Smooth muscle cell (in vitro differentiated cells): Measurements from ENCODE around the gene SAP30. TPM values are rescaled to one million over a fixed set of nuclear protein-coding genes. Genes with fewer than 3 reads are reported as not detected.

Experiments used
- DNase-seq: peaks from one replicate; lab custom pipeline; 2025; ENCODE audit not compliant: unreplicated experiment; lab: John Stamatoyannopoulos, UW
- H2AFZ ChIP-seq: fragments of 200-600 bp; sonication (generic); 2 replicates; pipeline ENCODE4 v1.6.0; 2016; ENCODE audit warnings: antibody characterized with exemption, low read depth, mild to moderate bottlenecking
- H3F3A ChIP-seq: fragments of 200-600 bp; sonication (generic); 2 replicates; pipeline ENCODE4 v1.6.0; 2017; ENCODE audit warnings: antibody characterized with exemption, low read depth
- H3K27ac ChIP-seq: fragments of 200-600 bp; sonication (generic); 2 replicates; pipeline ENCODE4 v1.5.1; 2016; ENCODE audit warnings: low read depth, mild to moderate bottlenecking
- H3K27me3 ChIP-seq: fragments of 200-600 bp; sonication (generic); 2 replicates; pipeline ENCODE4 v1.6.1; 2016; ENCODE audit warnings: low read depth, mild to moderate bottlenecking
- H3K36me3 ChIP-seq: fragments of 200-600 bp; sonication (generic); 2 replicates; pipeline ENCODE4 v1.5.1; 2016; ENCODE audit warnings: low read depth
- H3K4me1 ChIP-seq: fragments of 200-600 bp; sonication (generic); 2 replicates; pipeline ENCODE4 v1.5.1; 2016; ENCODE audit warnings: low read depth
- H3K4me2 ChIP-seq: fragments of 200-600 bp; sonication (generic); 2 replicates; pipeline ENCODE4 v1.6.0; 2016; ENCODE audit warnings: mild to moderate bottlenecking
- H3K4me3 ChIP-seq: fragments of 200-600 bp; sonication (generic); 2 replicates; pipeline ENCODE4 v1.5.1; 2016; ENCODE audit warnings: mild to moderate bottlenecking
- H3K79me2 ChIP-seq: fragments of 200-600 bp; sonication (generic); 2 replicates; pipeline ENCODE4 v1.6.0; 2016; ENCODE audit warnings: low read depth, mild to moderate bottlenecking
- H3K9ac ChIP-seq: fragments of 200-600 bp; sonication (generic); 2 replicates; pipeline ENCODE4 v1.6.0; 2016; ENCODE audit warnings: low read depth
- H3K9me3 ChIP-seq: fragments of 200-600 bp; sonication (generic); replicated peaks from 2 replicates; pipeline ENCODE4 v1.5.1; 2016; ENCODE audit warnings: low read depth
- H4K20me1 ChIP-seq: fragments of 200-600 bp; sonication (generic); 2 replicates; pipeline ENCODE4 v1.6.0; 2016; ENCODE audit warnings: low read depth
- CTCF ChIP-seq: fragments of 200-600 bp; sonication (generic); IDR thresholded peaks from 2 replicates; pipeline ENCODE4 v1.5.1; 2017; ENCODE audit warnings: borderline replicate concordance, mild to moderate bottlenecking, antibody characterized with exemption; ENCODE audit not compliant: insufficient read depth, poor library complexity, severe bottlenecking
- WGBS: methylation state at CpG from one replicate; pipeline ENCODE4 v1.1.7; 2016; ENCODE audit warnings: low lambda C conversion rate; 5-methylcytosine and 5-hydroxymethylcytosine counted together
- polyA plus RNA-seq: library from polyadenylated mRNA; unstranded; fragments of >200 nt; fragmentation: Nextera tagmentation; extraction: Ambion mirVana; gene quantifications from 2 replicates; pipeline ENCODE4 v1.2.1, GENCODE V29; 2016
- total RNA-seq: library from RNA; depleted of rRNA; stranded (reverse); fragments of >200 nt; gene quantifications from 2 replicates; pipeline ENCODE4 v1.2.3, GENCODE V29; 2014

Gene SAP30
- total and polyA plus RNA-seq, 2 experiments from 2014 or later: 18.6 to 35.2 TPM

GRCh38 chr4:173371292-173372192 is 788 bp downstream of the SAP30 start:
- H2AFZ ChIP-seq: peak overlapping the region; percentile 97
- peak; percentile 38 for DNase-seq
- peak overlapping the region; percentile 62 for H3K27ac ChIP-seq
- H3K4me2 ChIP-seq: peak overlapping the region; percentile 92
- WGBS: under 1% methylated on average over 50 of the region's 68 CpGs
- no peaks in the 10 kb centered on the region for H3K36me3 ChIP-seq
- H4K20me1 ChIP-seq: peaks cover 20% of the 10 kb centered on the region
- H3F3A ChIP-seq: peaks cover 7% of the 10 kb centered on the region
- no peak for TF ChIP-seq CTCF
- H3K4me3 ChIP-seq: peak overlapping the region; percentile 93
- no peaks in the 10 kb centered on the region for H3K9me3 ChIP-seq
- H3K9ac ChIP-seq: peak overlapping the region; percentile 55
- no peaks in the 10 kb centered on the region for H3K27me3 ChIP-seq
- peaks cover 47% of the 10 kb centered on the region for H3K79me2 ChIP-seq
- peaks cover 6% of the 10 kb centered on the region for H3K4me1 ChIP-seq

DNA sequence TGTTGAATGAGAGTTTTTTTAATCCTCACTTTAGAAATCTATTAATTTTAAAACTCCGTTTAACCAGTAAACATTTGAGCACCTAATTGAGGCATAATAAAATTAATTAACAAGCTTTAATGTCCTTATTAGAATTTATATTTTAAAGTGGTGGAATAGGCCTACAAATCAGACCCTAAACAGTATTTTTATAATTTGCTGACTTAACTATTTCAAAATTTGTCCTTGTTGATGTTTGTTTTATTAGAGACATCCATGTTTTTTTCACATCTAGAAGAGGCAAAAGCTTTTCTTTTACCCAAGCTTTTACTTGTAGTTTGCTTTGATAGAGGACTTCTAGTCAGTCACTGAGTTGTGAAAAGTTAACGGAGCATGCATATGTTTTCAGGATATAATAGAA is 3.8 kb downstream of the SAP30 start:
- H3K27ac ChIP-seq: no peak overlapping the region
- TF ChIP-seq CTCF: no peak
- H3K4me2 ChIP-seq: no peak overlapping the region
- DNase-seq: no peak
- no peak overlapping the region for H3K4me3 ChIP-seq
- peaks cover 7% of the 10 kb centered on the region for H3F3A ChIP-seq
- peaks cover 44% of the 10 kb centered on the region for H3K79me2 ChIP-seq
- H2AFZ ChIP-seq: no peak overlapping the region
- H3K27me3 ChIP-seq: no peaks in the 10 kb centered on the region
- no peak overlapping the region for H3K9ac ChIP-seq
- H4K20me1 ChIP-seq: peaks cover 20% of the 10 kb centered on the region
- peaks cover 6% of the 10 kb centered on the region for H3K4me1 ChIP-seq
- H3K9me3 ChIP-seq: no peaks in the 10 kb centered on the region
- H3K36me3 ChIP-seq: no peaks in the 10 kb centered on the region
- WGBS: 95% methylated on average over 2 of the region's 2 CpGs

- no peak for DNase-seq
- H3K27ac ChIP-seq: no peak overlapping the region
Measured at GRCh38 chr4:173379929-173380328, 9.2 kb downstream of the SAP30 start.

More at GRCh38 chr4:173379929-173380328, 9.2 kb downstream of the SAP30 start:
- WGBS: 98% methylated on average over 3 of the region's 3 CpGs
- H4K20me1 ChIP-seq: peaks cover 10% of the 10 kb centered on the region
- no peaks in the 10 kb centered on the region for H3K9me3 ChIP-seq
- H3K4me3 ChIP-seq: no peak overlapping the region
- H3K36me3 ChIP-seq: no peaks in the 10 kb centered on the region
- H3K27me3 ChIP-seq: no peaks in the 10 kb centered on the region
- no peaks in the 10 kb centered on the region for H3F3A ChIP-seq
- no peaks in the 10 kb centered on the region for H3K4me1 ChIP-seq
- TF ChIP-seq CTCF: no peak
- peaks cover 25% of the 10 kb centered on the region for H3K79me2 ChIP-seq
- no peak overlapping the region for H3K9ac ChIP-seq
- no peak overlapping the region for H3K4me2 ChIP-seq
- H2AFZ ChIP-seq: no peak overlapping the region
